HepG2 (cell line): Measurements from ENCODE around the gene ZNF839. TPM values are rescaled to one million over a fixed set of nuclear protein-coding genes. Genes with fewer than 3 reads are reported as not detected.
A peak's percentile ranks its signal among the peaks of the same experiment; 100 is the strongest.

Experiments
- AHR ChIP-seq: IDR thresholded peaks from 2 replicates; pipeline ENCODE4 v1.6.1; 2018; ENCODE audit warnings: missing genetic modification reagents, missing compliant biosample characterization
- ATF6 ChIP-seq: sonication (generic); formaldehyde crosslinking; conservative IDR thresholded peaks from 2 replicates; pipeline ENCODE4 v1.4.0; 2020; ENCODE audit warnings: missing genetic modification reagents
- BRCA1 ChIP-seq: sonication (generic); formaldehyde crosslinking; IDR thresholded peaks from 2 replicates; pipeline ENCODE4 v1.4.0; 2020; ENCODE audit warnings: missing genetic modification reagents
- CSRNP2 ChIP-seq: sonication (generic); formaldehyde crosslinking; conservative IDR thresholded peaks from 2 replicates; pipeline ENCODE4 v1.8.0; 2022; ENCODE audit warnings: low read depth, missing genetic modification reagents
- EZH2 ChIP-seq: conservative IDR thresholded peaks from 2 replicates; pipeline ENCODE4 v1.6.1; 2012; ENCODE audit warnings: mild to moderate bottlenecking, low read depth, low read length, moderate library complexity
- HNF1A ChIP-seq, 2 experiments: sonication (generic) in 1 of 2; formaldehyde crosslinking in 1 of 2; IDR thresholded peaks; 2 replicates each; pipeline versions ENCODE4 v1.4.0 to v1.6.1; 2016 to 2020; ENCODE audit warnings: borderline replicate concordance in 1 of 2, low read depth in 1 of 2, mild to moderate bottlenecking in 1 of 2, missing genetic modification reagents in 1 of 2
- HNF1B ChIP-seq: sonication (generic); formaldehyde crosslinking; IDR thresholded peaks from 2 replicates; pipeline ENCODE4 v1.5.1; 2020; ENCODE audit warnings: mild to moderate bottlenecking, moderate library complexity, missing genetic modification reagents
- HNRNPK ChIP-seq: fragments of 200-400 bp; formaldehyde crosslinking; IDR thresholded peaks from 2 replicates; pipeline ENCODE4 v1.6.1; 2018; ENCODE audit warnings: low read length, low read depth, moderate library complexity, mild to moderate bottlenecking; ENCODE audit not compliant: poor library complexity, severe bottlenecking
- HOXA5 ChIP-seq: sonication (generic); formaldehyde crosslinking; IDR thresholded peaks from 2 replicates; pipeline ENCODE4 v1.4.0; 2020; ENCODE audit warnings: missing genetic modification reagents
- ISL2 ChIP-seq: sonication (generic); formaldehyde crosslinking; IDR thresholded peaks from 2 replicates; pipeline ENCODE4 v1.5.0; 2020; ENCODE audit warnings: missing genetic modification reagents
- MEF2D ChIP-seq: sonication (generic); formaldehyde crosslinking; IDR thresholded peaks from 2 replicates; pipeline ENCODE4 v1.5.1; 2020; ENCODE audit warnings: mild to moderate bottlenecking, missing genetic modification reagents
- PHF20 ChIP-seq: sonication (generic); formaldehyde crosslinking; IDR thresholded peaks from 2 replicates; pipeline ENCODE4 v1.5.0; 2020; ENCODE audit warnings: mild to moderate bottlenecking, missing genetic modification reagents
- RBM22 ChIP-seq: fragments of 200-400 bp; formaldehyde crosslinking; optimal IDR thresholded peaks from 2 replicates; pipeline ENCODE3; 2017; ENCODE audit warnings: mild to moderate bottlenecking, low read length, moderate library complexity
- RXRA ChIP-seq: sonication (generic); formaldehyde crosslinking; IDR thresholded peaks from 2 replicates; pipeline ENCODE4 v1.5.1; 2020; ENCODE audit warnings: missing genetic modification reagents
- TGIF2 ChIP-seq: IDR thresholded peaks from 2 replicates; pipeline ENCODE4 v1.6.1; 2016; ENCODE audit warnings: control low read depth, missing compliant biosample characterization
- YEATS2 ChIP-seq: sonication (generic); formaldehyde crosslinking; IDR thresholded peaks from 2 replicates; pipeline ENCODE4 v1.4.0; 2020; ENCODE audit warnings: missing genetic modification reagents, borderline replicate concordance
- ZNF276 ChIP-seq: sonication (generic); formaldehyde crosslinking; IDR thresholded peaks from 2 replicates; pipeline ENCODE4 v1.4.0; 2020; ENCODE audit warnings: mild to moderate bottlenecking, low read depth, missing genetic modification reagents
- ZNF746 ChIP-seq: sonication (generic); formaldehyde crosslinking; IDR thresholded peaks from 2 replicates; pipeline ENCODE4 v1.8.0; 2022; ENCODE audit warnings: mild to moderate bottlenecking, missing genetic modification reagents
- polyA plus RNA-seq, 8 experiments: library from polyadenylated mRNA; depleted of rRNA in 3 of 8; stranded (reverse) in 7 of 8; unstranded in 1 of 8; fragments of >200 nt; fragmentation: Illumina TruSeq in 4 of 8; extraction: Trizol in 4 of 8; gene quantifications; 2 replicates each; pipeline versions ENCODE4 v1.2.1 to v1.2.3, GENCODE V29; 2011 to 2016; ENCODE audit warnings: low read depth in 4 of 8, missing spikeins in 1 of 8, mixed read lengths in 1 of 8; ENCODE audit not compliant: insufficient read depth in 1 of 8
- total RNA-seq, 5 experiments: library from RNA; depleted of rRNA; stranded (reverse); fragments of >200 nt; fragmentation: Illumina TruSeq; extraction: Trizol; gene quantifications; 2 replicates each; pipeline ENCODE4 v1.2.3, GENCODE V29; 2016; ENCODE audit warnings: low read depth in 1 of 5

ZNF839 gene
- total and polyA plus RNA-seq, 2 of the 13 experiments (the other 11 are each of a cell fraction or from before 2014, with no cell fraction given), result 11.1 to 12.8 TPM

- TF ChIP-seq ZNF276 (CRISPR knock-in tag) (no peak), EZH2 (no peak), ATF6 (CRISPR knock-in tag) (no peak), ISL2 (CRISPR knock-in tag) (peak; percentile 51; the same call in 1 of the 2 replicates), ZNF746 (no peak), HNF1B (CRISPR knock-in tag) (no peak), HNF1A (IDR thresholded peaks at IDR 0.05; ENCODE audit: low read depth) (no peak), HNF1A (CRISPR knock-in tag; IDR thresholded peaks at IDR 0.05; ENCODE audit: borderline replicate concordance) (no peak), MEF2D (no peak), PHF20 (CRISPR knock-in tag) (peak; percentile 83), RBM22 (no peak), CSRNP2 (CRISPR knock-in tag) (no peak), RXRA (no peak), TGIF2 (CRISPR knock-in tag) (no peak; the same call in 1 of the 2 replicates), HNRNPK (no peak), AHR (no peak), HOXA5 (CRISPR knock-in tag) (peak; percentile 28; the same call in 1 of the 2 replicates), YEATS2 (CRISPR knock-in tag) (peak; percentile 68; the same call in 1 of the 2 replicates), BRCA1 (CRISPR knock-in tag) (no peak)
Measured at GRCh38 chr14:102319351-102320032, at the start of gene ZNF839 (continued).
